ENCODE measurements around the gene ZBTB42. TPM values are rescaled to one million over a fixed set of nuclear protein-coding genes. Genes with fewer than 3 reads are reported as not detected.

The ZBTB42 gene
- total RNA-seq, 1 donor from 2014 or later, result 23.5 TPM

DNA sequence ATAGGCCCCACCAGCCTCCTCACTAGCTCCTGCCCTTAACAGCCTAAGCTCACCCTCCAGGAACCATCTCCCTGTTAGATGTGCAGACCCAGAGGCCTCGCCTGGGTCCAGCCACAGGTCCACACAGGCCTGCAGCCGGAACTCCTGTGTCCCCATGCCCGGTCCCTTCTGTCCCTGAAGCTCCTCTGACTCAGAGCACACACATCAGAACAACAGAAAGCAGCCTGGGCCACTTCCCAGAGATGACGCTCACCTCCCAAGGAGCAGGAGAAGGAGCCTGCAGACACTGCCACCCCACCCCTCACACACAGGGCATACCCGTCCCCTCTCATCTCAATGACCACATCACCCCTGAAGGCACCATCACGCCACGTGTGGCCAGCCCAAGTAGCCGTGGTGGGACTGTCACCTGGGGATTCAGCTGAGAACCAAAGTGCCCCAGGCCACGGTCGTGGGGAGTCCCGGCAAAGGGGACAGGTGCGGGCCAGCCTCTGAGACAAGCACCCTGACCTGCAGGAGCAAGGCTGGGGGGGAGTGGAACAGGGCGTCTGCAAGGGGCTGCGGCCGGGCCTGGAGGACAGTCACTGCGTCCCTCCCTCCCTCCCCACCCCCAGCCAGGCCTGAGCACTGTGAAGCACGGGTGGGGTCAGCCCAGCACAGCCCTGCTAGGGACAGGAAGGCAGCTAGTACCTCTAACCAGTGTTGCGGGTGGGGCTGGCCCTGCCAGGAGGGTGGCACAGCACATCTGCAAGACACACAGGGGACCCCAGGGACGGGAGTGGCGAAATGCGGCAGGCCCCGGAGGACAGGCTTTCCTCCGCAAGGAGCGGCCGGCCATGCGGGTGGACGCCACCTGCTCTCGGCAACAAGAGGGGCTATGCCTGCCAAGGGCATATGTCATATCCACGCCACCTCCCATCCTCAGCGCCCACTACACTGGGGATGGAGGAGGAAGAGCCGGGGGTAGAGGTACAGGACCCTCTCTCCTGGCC lies 10.9 kb upstream of the ZBTB42 start:
- H3K36me3 ChIP-seq, result peaks cover 7 to 14% of the 10 kb centered on the region in 2 donors

DNA sequence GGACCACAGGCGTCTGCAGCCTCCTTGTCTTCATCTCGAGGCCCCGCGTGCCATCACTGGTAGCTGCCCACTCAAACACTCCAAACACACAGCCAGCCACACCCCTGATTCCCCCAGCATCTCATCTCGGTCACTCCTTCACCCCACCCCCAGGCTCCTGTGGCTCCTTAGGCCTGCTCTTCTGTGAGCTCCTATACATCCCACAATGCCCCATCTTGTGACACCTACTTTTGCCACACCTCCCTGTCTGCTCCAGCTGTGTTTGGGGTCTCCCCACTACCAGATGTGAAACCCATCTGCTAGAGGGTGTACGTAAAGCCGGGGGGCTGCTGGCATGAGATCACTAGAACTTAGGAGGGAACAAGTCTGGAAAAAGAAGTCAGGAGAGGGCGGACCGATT lies 9.5 kb upstream of the ZBTB42 start:
- Histone ChIP-seq H3K4me3 (no peak overlapping the region), H3K36me3 (peaks cover 7 to 14% of the 10 kb centered on the region in 2 donors), H3K4me1 (peaks cover 30 to 52% of the 10 kb centered on the region in 2 donors), H3K27ac (no peak overlapping the region), H3K9me3 (no peaks in the 10 kb centered on the region), H3K27me3 (no peaks in the 10 kb centered on the region)
- TF ChIP-seq, protein P1, sequence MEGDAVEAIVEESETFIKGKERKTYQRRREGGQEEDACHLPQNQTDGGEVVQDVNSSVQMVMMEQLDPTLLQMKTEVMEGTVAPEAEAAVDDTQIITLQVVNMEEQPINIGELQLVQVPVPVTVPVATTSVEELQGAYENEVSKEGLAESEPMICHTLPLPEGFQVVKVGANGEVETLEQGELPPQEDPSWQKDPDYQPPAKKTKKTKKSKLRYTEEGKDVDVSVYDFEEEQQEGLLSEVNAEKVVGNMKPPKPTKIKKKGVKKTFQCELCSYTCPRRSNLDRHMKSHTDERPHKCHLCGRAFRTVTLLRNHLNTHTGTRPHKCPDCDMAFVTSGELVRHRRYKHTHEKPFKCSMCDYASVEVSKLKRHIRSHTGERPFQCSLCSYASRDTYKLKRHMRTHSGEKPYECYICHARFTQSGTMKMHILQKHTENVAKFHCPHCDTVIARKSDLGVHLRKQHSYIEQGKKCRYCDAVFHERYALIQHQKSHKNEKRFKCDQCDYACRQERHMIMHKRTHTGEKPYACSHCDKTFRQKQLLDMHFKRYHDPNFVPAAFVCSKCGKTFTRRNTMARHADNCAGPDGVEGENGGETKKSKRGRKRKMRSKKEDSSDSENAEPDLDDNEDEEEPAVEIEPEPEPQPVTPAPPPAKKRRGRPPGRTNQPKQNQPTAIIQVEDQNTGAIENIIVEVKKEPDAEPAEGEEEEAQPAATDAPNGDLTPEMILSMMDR (IDR thresholded peaks at IDR 0.05), result no peak
- intact Hi-C loops (cut with DNase I), result no loop called here
- DNase-seq (ENCODE audit: low spot score in 2 of 2), result no peak

More for the DNA sequence above, 10.9 kb upstream of the ZBTB42 start:
- Histone ChIP-seq H3K27me3 (no peaks in the 10 kb centered on the region), H3K4me1 (peaks cover 31 to 50% of the 10 kb centered on the region in 2 donors), H3K9me3 (no peaks in the 10 kb centered on the region), H3K4me3 (no peak overlapping the region), H3K27ac (no peak overlapping the region)
- TF ChIP-seq, protein P1 (IDR thresholded peaks at IDR 0.05), result no peak
- intact Hi-C loops (cut with DNase I), result no loop called here
- no peak for DNase-seq (ENCODE audit: low spot score in 2 of 2)

DNA sequence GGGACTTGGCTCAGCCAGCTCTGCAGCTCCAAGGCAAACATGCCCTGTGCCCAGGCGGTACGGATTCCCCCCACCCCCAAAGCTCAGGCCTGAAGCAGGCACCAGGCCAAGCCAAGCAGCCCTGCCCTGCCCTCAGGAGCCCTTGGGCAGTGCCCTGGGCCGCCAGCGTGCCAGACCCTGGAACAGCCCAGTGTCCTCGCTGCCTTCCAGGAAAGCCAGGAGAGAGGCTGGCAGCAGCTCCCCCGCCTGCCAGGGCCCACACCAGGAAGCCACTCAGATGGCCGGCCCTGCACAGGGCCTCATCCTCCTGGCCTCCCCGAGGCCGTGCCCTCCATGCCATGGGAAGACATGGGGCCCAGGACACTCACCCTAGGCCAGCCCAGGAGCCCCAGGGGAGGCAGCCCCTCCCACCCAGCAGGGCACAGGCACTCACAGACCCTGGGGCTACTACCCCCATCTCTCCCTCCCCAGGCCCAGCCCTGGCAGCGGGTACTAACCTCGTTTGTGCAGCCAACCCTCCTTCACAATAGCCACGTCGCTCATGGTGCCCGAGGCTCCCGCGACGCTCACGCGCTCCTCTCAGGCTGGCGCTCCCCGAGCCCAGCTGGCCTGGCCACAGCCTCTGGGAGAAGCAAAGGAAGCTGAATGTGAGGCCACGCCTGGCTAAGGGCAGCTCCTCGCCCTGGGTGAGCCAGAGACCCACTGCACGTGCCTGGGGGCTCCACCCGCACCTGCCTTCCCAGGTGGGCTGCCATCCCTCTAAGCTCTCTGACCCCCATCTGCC lies 8.6 kb upstream of the ZBTB42 start:
- TF ChIP-seq, protein P1 (IDR thresholded peaks at IDR 0.05), result no peak
- Histone ChIP-seq H3K9me3 (no peaks in the 10 kb centered on the region), H3K4me3 (peak overlapping the region in 1 of 2 donors; percentile 97), H3K27me3 (no peaks in the 10 kb centered on the region), H3K4me1 (peaks cover 25 to 43% of the 10 kb centered on the region in 2 donors), H3K36me3 (peaks cover 7 to 14% of the 10 kb centered on the region in 2 donors), H3K27ac (peak overlapping the region; percentile 51 to 54)
- peak in 1 of 2 donors; percentile 77 for DNase-seq (ENCODE audit: low spot score in 2 of 2)
- intact Hi-C loops (cut with DNase I), result no loop called here

DNA sequence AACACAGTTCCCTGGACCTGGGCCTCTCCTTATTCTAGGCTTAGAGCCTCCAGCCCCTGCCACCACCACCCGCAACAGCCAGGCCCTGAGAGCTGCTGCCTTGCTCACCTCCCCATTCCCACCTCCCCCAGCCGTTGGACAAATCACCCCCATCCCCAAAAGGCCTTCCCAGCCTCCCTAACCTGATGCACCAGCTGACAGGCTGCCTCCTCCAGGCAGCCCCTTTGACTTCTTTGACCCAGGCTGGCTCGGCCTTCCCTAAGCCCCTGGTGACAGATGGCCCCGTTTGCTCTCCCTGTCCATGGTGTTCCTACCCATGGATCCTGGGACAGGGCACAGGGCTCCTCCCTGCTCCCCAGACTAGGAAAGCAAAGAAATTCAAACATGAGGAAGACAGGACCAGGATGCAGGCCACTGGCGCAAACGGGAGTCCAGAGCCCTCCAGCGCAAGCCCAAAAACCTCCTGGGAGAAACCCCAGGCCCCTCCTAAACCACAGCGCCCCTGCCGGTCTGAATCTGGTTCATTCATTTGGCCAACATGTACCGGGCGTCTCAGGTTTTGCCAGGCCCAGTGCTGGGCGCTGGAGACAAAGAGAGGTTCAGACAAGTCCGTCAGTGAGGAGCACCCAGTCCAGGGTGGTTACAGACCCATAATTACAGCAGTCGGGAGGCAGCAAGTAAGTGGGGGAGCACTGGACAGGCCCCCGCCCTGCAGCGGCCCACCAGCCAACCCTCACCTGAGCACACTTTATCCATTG lies 7.8 kb upstream of the ZBTB42 start:
- DNase-seq (ENCODE audit: low spot score in 2 of 2), result no peak
- Histone ChIP-seq H3K9me3 (no peaks in the 10 kb centered on the region), H3K27me3 (no peaks in the 10 kb centered on the region), H3K27ac (peak overlapping the region; percentile 51 to 54), H3K4me1 (peaks cover 25 to 35% of the 10 kb centered on the region in 2 donors), H3K4me3 (peak overlapping the region in 1 of 2 donors; percentile 97), H3K36me3 (peaks cover 7 to 13% of the 10 kb centered on the region in 2 donors)
- TF ChIP-seq, protein P1 (IDR thresholded peaks at IDR 0.05), result no peak
- intact Hi-C loops (cut with DNase I), result no loop called here

DNA sequence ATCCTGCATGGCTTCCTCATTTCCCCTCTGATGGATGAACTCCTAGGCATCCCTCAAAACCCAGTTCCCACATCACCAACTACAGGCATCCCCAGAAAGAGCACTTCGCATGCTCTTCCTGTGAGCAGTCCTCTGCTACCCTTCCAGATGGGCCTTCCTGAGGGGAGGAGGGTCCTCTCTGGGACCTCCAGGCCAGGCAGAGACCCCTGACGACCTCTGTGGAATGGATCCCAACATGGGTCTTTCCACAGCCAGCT lies 7.3 kb upstream of the ZBTB42 start:
- peak overlapping the region; percentile 88 to 97 for H3K4me3 ChIP-seq
- H3K9me3 ChIP-seq, result no peaks in the 10 kb centered on the region
- H3K4me1 ChIP-seq, result peaks cover 25 to 32% of the 10 kb centered on the region in 2 donors
- TF ChIP-seq, protein P1 (IDR thresholded peaks at IDR 0.05), result no peak
- no peaks in the 10 kb centered on the region for H3K27me3 ChIP-seq
- H3K36me3 ChIP-seq, result peaks cover 3 to 10% of the 10 kb centered on the region in 2 donors
- intact Hi-C loops (cut with DNase I), result no loop called here
- no peak for DNase-seq (ENCODE audit: low spot score in 2 of 2)
- H3K27ac ChIP-seq, result no peak overlapping the region
